Measurements from ENCODE around the gene SLC2A5.

- TF ChIP-seq CTCF (IDR thresholded peaks at IDR 0.05 in 8 of 11, conservative IDR thresholded peaks at IDR 0.05 in 3 of 11) = no peak
- no peak for TF ChIP-seq POLR2AphosphoS5 (IDR thresholded peaks at IDR 0.05)
- TF ChIP-seq POLR2A (IDR thresholded peaks at IDR 0.05) = no peak
These were observed 2.3 kb upstream of the SLC2A5 start for GRCh38 chr1:9071554-9072235.

Measured in spleen (tissue), 7 donors.